Measurements from ENCODE around the gene RFC4. TPM values are rescaled to one million over a fixed set of nuclear protein-coding genes. Genes with fewer than 3 reads are reported as not detected.
"Not testable (repeated sequence)": the region's sequence is repeated elsewhere in the genome, so short reads cannot be mapped to it uniquely, and the experiment has no call there.

Gene RFC4
- total RNA-seq, 1 experiment from 2014 or later = 70.7 TPM

- ChIA-PET CTCF (no interaction called here), POLR2A (no interaction called here)
- no peaks in the 10 kb centered on the region for H3K36me3 ChIP-seq (ENCODE audit: control insufficient read depth, insufficient read depth, low read length)
- DNase-seq (ENCODE audit: low read depth, low spot score) (no peak), ATAC-seq (no peak)
- BruUV-seq (replicated peaks) = no TSS peak
- no peak overlapping the region for H3K4me3 ChIP-seq (ENCODE audit: low read depth in 2 of 2, low read length in 2 of 2)
- in situ Hi-C loops (cut with HindIII; ENCODE audit: low pct_unique_long_range_greater_than_20kb, low sequenced_read_pairs) (no loop called here), intact Hi-C loops (cut with micrococcal nuclease; ENCODE audit: unreplicated experiment) (no loop called here)
- H3K4me1 ChIP-seq (ENCODE audit: control insufficient read depth, insufficient read depth, low read length) = no peaks in the 10 kb centered on the region
- no peaks in the 10 kb centered on the region for H3K9me3 ChIP-seq (ENCODE audit: control insufficient read depth, insufficient read depth, low read depth, low read length)
- peaks cover 3% of the 10 kb centered on the region; the same call in 1 of the 2 replicates for H3K27me3 ChIP-seq (ENCODE audit: control insufficient read depth, insufficient read depth, low read length)
- no peak for TF ChIP-seq POLR2AphosphoS5 (IDR thresholded peaks at IDR 0.05; ENCODE audit: low read depth, low read length)
- TF ChIP-seq, protein P1, sequence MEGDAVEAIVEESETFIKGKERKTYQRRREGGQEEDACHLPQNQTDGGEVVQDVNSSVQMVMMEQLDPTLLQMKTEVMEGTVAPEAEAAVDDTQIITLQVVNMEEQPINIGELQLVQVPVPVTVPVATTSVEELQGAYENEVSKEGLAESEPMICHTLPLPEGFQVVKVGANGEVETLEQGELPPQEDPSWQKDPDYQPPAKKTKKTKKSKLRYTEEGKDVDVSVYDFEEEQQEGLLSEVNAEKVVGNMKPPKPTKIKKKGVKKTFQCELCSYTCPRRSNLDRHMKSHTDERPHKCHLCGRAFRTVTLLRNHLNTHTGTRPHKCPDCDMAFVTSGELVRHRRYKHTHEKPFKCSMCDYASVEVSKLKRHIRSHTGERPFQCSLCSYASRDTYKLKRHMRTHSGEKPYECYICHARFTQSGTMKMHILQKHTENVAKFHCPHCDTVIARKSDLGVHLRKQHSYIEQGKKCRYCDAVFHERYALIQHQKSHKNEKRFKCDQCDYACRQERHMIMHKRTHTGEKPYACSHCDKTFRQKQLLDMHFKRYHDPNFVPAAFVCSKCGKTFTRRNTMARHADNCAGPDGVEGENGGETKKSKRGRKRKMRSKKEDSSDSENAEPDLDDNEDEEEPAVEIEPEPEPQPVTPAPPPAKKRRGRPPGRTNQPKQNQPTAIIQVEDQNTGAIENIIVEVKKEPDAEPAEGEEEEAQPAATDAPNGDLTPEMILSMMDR (IDR thresholded peaks at IDR 0.05) = no peak
- TF ChIP-seq, protein P2, sequence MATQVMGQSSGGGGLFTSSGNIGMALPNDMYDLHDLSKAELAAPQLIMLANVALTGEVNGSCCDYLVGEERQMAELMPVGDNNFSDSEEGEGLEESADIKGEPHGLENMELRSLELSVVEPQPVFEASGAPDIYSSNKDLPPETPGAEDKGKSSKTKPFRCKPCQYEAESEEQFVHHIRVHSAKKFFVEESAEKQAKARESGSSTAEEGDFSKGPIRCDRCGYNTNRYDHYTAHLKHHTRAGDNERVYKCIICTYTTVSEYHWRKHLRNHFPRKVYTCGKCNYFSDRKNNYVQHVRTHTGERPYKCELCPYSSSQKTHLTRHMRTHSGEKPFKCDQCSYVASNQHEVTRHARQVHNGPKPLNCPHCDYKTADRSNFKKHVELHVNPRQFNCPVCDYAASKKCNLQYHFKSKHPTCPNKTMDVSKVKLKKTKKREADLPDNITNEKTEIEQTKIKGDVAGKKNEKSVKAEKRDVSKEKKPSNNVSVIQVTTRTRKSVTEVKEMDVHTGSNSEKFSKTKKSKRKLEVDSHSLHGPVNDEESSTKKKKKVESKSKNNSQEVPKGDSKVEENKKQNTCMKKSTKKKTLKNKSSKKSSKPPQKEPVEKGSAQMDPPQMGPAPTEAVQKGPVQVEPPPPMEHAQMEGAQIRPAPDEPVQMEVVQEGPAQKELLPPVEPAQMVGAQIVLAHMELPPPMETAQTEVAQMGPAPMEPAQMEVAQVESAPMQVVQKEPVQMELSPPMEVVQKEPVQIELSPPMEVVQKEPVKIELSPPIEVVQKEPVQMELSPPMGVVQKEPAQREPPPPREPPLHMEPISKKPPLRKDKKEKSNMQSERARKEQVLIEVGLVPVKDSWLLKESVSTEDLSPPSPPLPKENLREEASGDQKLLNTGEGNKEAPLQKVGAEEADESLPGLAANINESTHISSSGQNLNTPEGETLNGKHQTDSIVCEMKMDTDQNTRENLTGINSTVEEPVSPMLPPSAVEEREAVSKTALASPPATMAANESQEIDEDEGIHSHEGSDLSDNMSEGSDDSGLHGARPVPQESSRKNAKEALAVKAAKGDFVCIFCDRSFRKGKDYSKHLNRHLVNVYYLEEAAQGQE (IDR thresholded peaks at IDR 0.05; ENCODE audit: insufficient read depth in 1 of 2, low read depth in 2 of 2, low read length in 1 of 2) = no peak
- TF ChIP-seq SIN3A (IDR thresholded peaks at IDR 0.05; ENCODE audit: borderline replicate concordance, insufficient read depth, low read depth, low read length) = no peak
- no peak for TF ChIP-seq TCF7L2 (IDR thresholded peaks at IDR 0.05; ENCODE audit: low read depth, low read length)
- H3K27ac ChIP-seq (ENCODE audit: low read length) = no peak overlapping the region
Observed at GRCh38 chr3:186854146-186854545, 47.9 kb upstream of the RFC4 start.

DNA sequence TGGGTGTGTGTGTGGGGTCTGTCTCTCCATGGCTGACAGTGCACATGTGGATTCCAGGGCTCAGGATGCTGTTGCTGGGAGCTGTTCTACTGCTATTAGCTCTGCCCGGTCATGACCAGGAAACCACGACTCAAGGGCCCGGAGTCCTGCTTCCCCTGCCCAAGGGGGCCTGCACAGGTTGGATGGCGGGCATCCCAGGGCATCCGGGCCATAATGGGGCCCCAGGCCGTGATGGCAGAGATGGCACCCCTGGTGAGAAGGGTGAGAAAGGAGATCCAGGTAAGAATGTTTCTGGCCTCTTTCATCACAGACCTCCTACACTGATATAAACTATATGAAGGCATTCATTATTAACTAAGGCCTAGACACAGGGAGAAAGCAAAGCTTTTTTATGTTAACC lies 46.7 kb upstream of the RFC4 start:
- POLR2A ChIA-PET = no interaction called here
- no peak for DNase-seq (ENCODE audit: low read depth, low spot score)

DNA sequence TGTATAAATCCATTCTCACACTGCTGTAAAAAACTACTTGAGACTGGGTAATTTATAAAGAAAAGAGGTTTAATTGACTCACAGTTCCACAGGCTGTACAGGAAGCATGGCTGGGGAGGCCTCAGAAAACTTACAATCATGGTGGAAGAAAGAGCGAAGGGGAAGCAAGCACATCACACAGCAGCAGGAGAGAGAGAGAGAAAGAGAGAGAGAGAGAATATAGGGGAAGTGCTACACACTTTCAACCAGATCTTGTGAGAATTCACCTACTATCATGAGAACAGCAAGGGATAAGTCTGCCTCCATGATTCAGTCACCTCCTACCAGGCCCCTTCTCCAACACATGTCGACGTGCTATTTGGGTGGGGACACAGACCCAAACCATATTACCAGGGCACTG lies 45.6 kb upstream of the RFC4 start:
- H3K4me1 ChIP-seq (ENCODE audit: control insufficient read depth, insufficient read depth, low read length); CTCF ChIA-PET; H3K4me3 ChIP-seq (ENCODE audit: low read depth in 2 of 2, low read length in 2 of 2); DNase-seq (ENCODE audit: low read depth, low spot score); ATAC-seq; intact Hi-C loops (cut with micrococcal nuclease; ENCODE audit: unreplicated experiment); BruUV-seq (replicated peaks); H3K9me3 ChIP-seq (ENCODE audit: control insufficient read depth, insufficient read depth, low read depth, low read length); H3K27ac ChIP-seq (ENCODE audit: low read length); H3K36me3 ChIP-seq (ENCODE audit: control insufficient read depth, insufficient read depth, low read length); in situ Hi-C loops (cut with HindIII; ENCODE audit: low pct_unique_long_range_greater_than_20kb, low sequenced_read_pairs): not testable (repeated sequence)
- peaks cover 12% of the 10 kb centered on the region for H3K27me3 ChIP-seq (ENCODE audit: control insufficient read depth, insufficient read depth, low read length)
- POLR2A ChIA-PET = interaction anchor here (0.7 kb wide), 2 partner anchors 9 to 167 kb away, joined by 4 to 6 read pairs; no protein-coding TSS in a partner anchor

More for the DNA sequence above, 46.7 kb upstream of the RFC4 start:
- H3K27ac ChIP-seq (ENCODE audit: low read length) = no peak overlapping the region
- no peaks in the 10 kb centered on the region for H3K9me3 ChIP-seq (ENCODE audit: control insufficient read depth, insufficient read depth, low read depth, low read length)
- in situ Hi-C loops (cut with HindIII; ENCODE audit: low pct_unique_long_range_greater_than_20kb, low sequenced_read_pairs) = no loop called here
- CTCF ChIA-PET = interaction anchor here (0.6 kb wide), 1 partner anchor 312 kb away, joined by 4 read pairs; no protein-coding TSS in a partner anchor
- intact Hi-C loops (cut with micrococcal nuclease; ENCODE audit: unreplicated experiment) = no loop called here
- no peaks in the 10 kb centered on the region for H3K36me3 ChIP-seq (ENCODE audit: control insufficient read depth, insufficient read depth, low read length)
- no peak overlapping the region for H3K4me3 ChIP-seq (ENCODE audit: low read depth in 2 of 2, low read length in 2 of 2)
- H3K27me3 ChIP-seq (ENCODE audit: control insufficient read depth, insufficient read depth, low read length) = peaks cover 6% of the 10 kb centered on the region; the same call in 1 of the 2 replicates
- no TSS peak for BruUV-seq (replicated peaks)
- H3K4me1 ChIP-seq (ENCODE audit: control insufficient read depth, insufficient read depth, low read length) = no peaks in the 10 kb centered on the region
- TF ChIP-seq POLR2AphosphoS5 (IDR thresholded peaks at IDR 0.05; ENCODE audit: low read depth, low read length) (no peak), SIN3A (IDR thresholded peaks at IDR 0.05; ENCODE audit: borderline replicate concordance, insufficient read depth, low read depth, low read length) (no peak), TCF7L2 (IDR thresholded peaks at IDR 0.05; ENCODE audit: low read depth, low read length) (no peak)
- TF ChIP-seq, protein P1 (IDR thresholded peaks at IDR 0.05) = no peak
- TF ChIP-seq, protein P2 (IDR thresholded peaks at IDR 0.05; ENCODE audit: insufficient read depth in 1 of 2, low read depth in 2 of 2, low read length in 1 of 2) = no peak
- no peak for ATAC-seq

All from Panc1 (cell line).